Left renal pelvis (tissue), 4 donors: ENCODE data around the gene TUBB2A. TPM values are rescaled to one million over a fixed set of nuclear protein-coding genes. Genes with fewer than 3 reads are reported as not detected.
A peak's percentile ranks its signal among the peaks of the same experiment; 100 is the strongest.
"Not testable (repeated sequence)": the region's sequence is repeated elsewhere in the genome, so short reads cannot be mapped to it uniquely, and the experiment has no call there.

Source experiments
- DNase-seq, 4 donors: peaks; one replicate each; pipeline ENCODE4 v3.0.0-alpha.2; 2013; ENCODE audit warnings: low read depth in 4 of 4, low spot score in 3 of 4
- polyA plus RNA-seq, 4 donors: library from polyadenylated mRNA; unstranded; fragments of 120-200 nt; gene quantifications; one replicate each; pipeline ENCODE4 v1.2.1, GENCODE V29; 2013; ENCODE audit not compliant: insufficient read length in 4 of 4

TUBB2A gene
- polyA plus RNA-seq, 4 donors = 52.1 to 57.5 (median 55.5) TPM

- no peak for DNase-seq
Measured at GRCh38 chr6:3183066-3183465, 25.7 kb upstream of the TUBB2A start.

- no peak for DNase-seq
Measured at GRCh38 chr6:3181105-3181504, 23.8 kb upstream of the TUBB2A start.

GRCh38 chr6:3179945-3180344 is 22.6 kb upstream of the TUBB2A start:
- DNase-seq = not testable (repeated sequence)

- DNase-seq = not testable (repeated sequence)
Measured at GRCh38 chr6:3178666-3179065, 21.3 kb upstream of the TUBB2A start.

- DNase-seq = no peak
Measured at GRCh38 chr6:3176562-3177355, 19.4 kb upstream of the TUBB2A start.

- DNase-seq = no peak
Measured at GRCh38 chr6:3175715-3176402, 18.5 kb upstream of the TUBB2A start.

GRCh38 chr6:3173636-3174089 is 16.3 kb upstream of the TUBB2A start:
- DNase-seq = not testable (repeated sequence)

- DNase-seq = not testable (repeated sequence)
Measured at GRCh38 chr6:3172789-3173188, 15.4 kb upstream of the TUBB2A start.

GRCh38 chr6:3171313-3172175 is 14.2 kb upstream of the TUBB2A start:
- not testable (repeated sequence) for DNase-seq

GRCh38 chr6:3170676-3171075 is 13.3 kb upstream of the TUBB2A start:
- not testable (repeated sequence) for DNase-seq

- DNase-seq = not testable (repeated sequence)
Measured at GRCh38 chr6:3168046-3168445, 10.7 kb upstream of the TUBB2A start.

- not testable (repeated sequence) for DNase-seq
Measured at GRCh38 chr6:3166535-3167225, 9.3 kb upstream of the TUBB2A start.

- DNase-seq = no peak
Measured at GRCh38 chr6:3165631-3166534, 8.5 kb upstream of the TUBB2A start.

GRCh38 chr6:3164388-3164787 is 7.0 kb upstream of the TUBB2A start:
- no peak for DNase-seq

GRCh38 chr6:3163248-3163594 is 5.9 kb upstream of the TUBB2A start:
- DNase-seq = no peak

GRCh38 chr6:3162565-3163247 is 5.4 kb upstream of the TUBB2A start:
- peak in 3 of 4 donors; percentile 39 to 58 (median 42) for DNase-seq

- no peak for DNase-seq
Measured at GRCh38 chr6:3162067-3162497, 4.7 kb upstream of the TUBB2A start.
